Measurements from ENCODE around the gene PPARD. TPM values are rescaled to one million over a fixed set of nuclear protein-coding genes. Genes with fewer than 3 reads are reported as not detected.
"Not testable (repeated sequence)": the region's sequence is repeated elsewhere in the genome, so short reads cannot be mapped to it uniquely, and the experiment has no call there.

Gene PPARD
- total RNA-seq, 1 donor from 2014 or later, result 7.9 TPM

GRCh38 chr6:35410131-35410530 is 67.8 kb downstream of the PPARD start:
- no peak for DNase-seq

- no peak for DNase-seq
Measured at GRCh38 chr6:35411066-35411465, 68.7 kb downstream of the PPARD start.

- DNase-seq, result no peak
Measured at GRCh38 chr6:35412102-35412501, 69.7 kb downstream of the PPARD start.

- DNase-seq, result no peak
Measured at GRCh38 chr6:35413911-35414310, 71.6 kb downstream of the PPARD start.

GRCh38 chr6:35415065-35415891 is 72.9 kb downstream of the PPARD start:
- DNase-seq, result peak; percentile 30

- no peak for DNase-seq
Measured at GRCh38 chr6:35417979-35418661, 75.8 kb downstream of the PPARD start.

GRCh38 chr6:35419417-35419816 is 77.1 kb downstream of the PPARD start:
- DNase-seq, result no peak

- no peak for DNase-seq
Measured at GRCh38 chr6:35419961-35420360, 77.6 kb downstream of the PPARD start.

- no peak for DNase-seq
Measured at GRCh38 chr6:35425284-35425683, 82.9 kb downstream of the PPARD start.

- no peak for DNase-seq
Measured at GRCh38 chr6:35426074-35426473, 83.7 kb downstream of the PPARD start.

GRCh38 chr6:35427435-35427834 is 85.1 kb downstream of the PPARD start:
- no peak for DNase-seq

- DNase-seq, result no peak
Measured at GRCh38 chr6:35427851-35428321, 85.5 kb downstream of the PPARD start.

- DNase-seq, result no peak
Measured at GRCh38 chr6:35428421-35429149, 86.2 kb downstream of the PPARD start.

- no peak for DNase-seq
Measured at GRCh38 chr6:35429463-35429862, 87.1 kb downstream of the PPARD start.

- DNase-seq, result no peak
Measured at GRCh38 chr6:35432291-35432690, 89.9 kb downstream of the PPARD start.

GRCh38 chr6:35432702-35433101 is 90.3 kb downstream of the PPARD start:
- not testable (repeated sequence) for DNase-seq

- no peak for DNase-seq
Measured at GRCh38 chr6:35435074-35435837, 92.9 kb downstream of the PPARD start.

- DNase-seq, result no peak
Measured at GRCh38 chr6:35436071-35436857, 93.9 kb downstream of the PPARD start.

- not testable (repeated sequence) for DNase-seq
Measured at GRCh38 chr6:35438378-35439065, 96.2 kb downstream of the PPARD start.

GRCh38 chr6:35439308-35439707 is 97.0 kb downstream of the PPARD start:
- DNase-seq, result no peak

- no peak for DNase-seq
Measured at GRCh38 chr6:35441205-35441604, 98.8 kb downstream of the PPARD start.

Measured in skin of body (tissue), 2 donors.